GM06990 (cell line): Measurements from ENCODE around the gene FSTL4.

ENCODE experiments used
- DNase-seq: peaks from one replicate; pipeline ENCODE4 v3.0.0-alpha.2; 2011; ENCODE audit not compliant: insufficient read length; ENCODE audit errors: extremely low read depth
- H3K27me3 ChIP-seq: replicated peaks from 2 replicates; pipeline ENCODE4 v1.6.0; 2011; ENCODE audit warnings: low read length; ENCODE audit not compliant: control insufficient read depth, insufficient read depth
- H3K36me3 ChIP-seq: 2 replicates; pipeline ENCODE4 v1.5.1; 2011; ENCODE audit warnings: low read length; ENCODE audit not compliant: control insufficient read depth, insufficient read depth
- H3K4me3 ChIP-seq: replicated peaks from 2 replicates; pipeline ENCODE4 v1.5.1; 2011; ENCODE audit warnings: low read depth, mild to moderate bottlenecking, control low read depth, low read length
- CTCF ChIP-seq: IDR thresholded peaks from 2 replicates; pipeline ENCODE4 v1.5.1; 2011; ENCODE audit warnings: low read length, control low read depth, mild to moderate bottlenecking, inconsistent platforms; ENCODE audit not compliant: insufficient read depth, poor library complexity, severe bottlenecking

Gene FSTL4

DNA sequence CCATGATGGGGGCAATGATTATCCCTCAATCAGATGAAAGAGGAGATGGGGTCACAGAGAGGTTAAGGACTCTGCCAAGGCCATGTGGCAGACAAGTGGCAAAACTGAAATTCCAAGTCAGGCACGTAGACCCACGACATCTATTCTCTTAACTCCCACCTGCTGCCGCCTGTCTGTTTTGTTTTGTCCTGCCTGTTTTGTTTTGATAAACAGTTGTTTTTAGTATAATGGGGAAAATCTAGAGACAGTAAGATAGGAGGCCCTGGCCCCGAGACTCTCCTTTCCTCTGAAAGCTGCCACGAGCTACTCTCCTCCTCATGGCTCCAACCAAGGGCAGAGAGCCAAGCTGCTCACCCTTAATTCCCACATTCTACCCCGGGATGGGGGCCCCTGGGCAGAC is 4.9 kb downstream of the FSTL4 start:
- Histone ChIP-seq H3K4me3 (no peak overlapping the region), H3K36me3 (no peaks in the 10 kb centered on the region), H3K27me3 (peaks cover 4% of the 10 kb centered on the region; the same call in 1 of the 2 replicates)
- no peak for DNase-seq
- no peak for TF ChIP-seq CTCF

DNA sequence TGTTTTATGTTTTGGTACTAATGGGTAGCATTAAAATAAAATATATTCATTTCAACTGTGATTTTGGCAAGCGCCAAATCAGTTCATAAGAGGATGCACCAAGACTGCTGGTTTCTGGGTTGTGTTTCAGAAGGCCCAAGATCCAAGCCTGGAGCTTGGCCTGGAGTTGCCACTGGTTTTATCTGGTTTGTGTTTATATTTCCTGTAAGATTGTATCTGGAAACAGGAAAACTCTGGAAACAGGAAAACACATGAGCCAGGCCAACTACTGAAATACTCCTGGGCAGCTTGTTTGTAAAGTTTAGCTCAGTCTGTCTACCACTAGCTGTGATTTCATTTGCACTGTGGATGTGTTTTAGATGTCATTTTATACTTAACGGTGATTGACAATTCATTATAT is 5.5 kb downstream of the FSTL4 start:
- peaks cover 4% of the 10 kb centered on the region; the same call in 1 of the 2 replicates for H3K27me3 ChIP-seq
- no peak for TF ChIP-seq CTCF

DNA sequence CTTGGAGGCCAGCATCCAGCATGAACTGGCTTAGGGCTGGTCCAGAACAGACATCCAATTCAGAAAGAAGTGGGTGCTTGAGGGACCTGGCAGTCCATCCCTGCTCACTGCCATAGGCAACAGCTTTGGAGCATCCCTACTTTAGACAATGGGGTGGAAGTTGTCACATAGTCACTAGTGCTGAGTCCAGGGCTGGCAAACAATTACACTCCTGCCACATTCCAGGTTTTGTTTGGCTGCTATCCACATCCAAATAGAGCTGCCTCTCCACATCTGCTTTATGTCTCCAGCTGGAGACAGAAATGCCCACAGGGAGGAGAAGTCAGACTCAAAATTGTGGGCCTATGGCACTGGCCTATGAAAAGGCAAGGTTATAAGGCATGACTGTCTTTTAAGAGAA is 7.0 kb downstream of the FSTL4 start:
- DNase-seq = no peak
- Histone ChIP-seq H3K36me3 (no peaks in the 10 kb centered on the region), H3K4me3 (no peak overlapping the region), H3K27me3 (peaks cover 1% of the 10 kb centered on the region; the same call in 1 of the 2 replicates)
- TF ChIP-seq CTCF = no peak

More for the DNA sequence above, 5.5 kb downstream of the FSTL4 start:
- Histone ChIP-seq H3K4me3 (no peak overlapping the region), H3K36me3 (no peaks in the 10 kb centered on the region)
- DNase-seq = no peak

DNA sequence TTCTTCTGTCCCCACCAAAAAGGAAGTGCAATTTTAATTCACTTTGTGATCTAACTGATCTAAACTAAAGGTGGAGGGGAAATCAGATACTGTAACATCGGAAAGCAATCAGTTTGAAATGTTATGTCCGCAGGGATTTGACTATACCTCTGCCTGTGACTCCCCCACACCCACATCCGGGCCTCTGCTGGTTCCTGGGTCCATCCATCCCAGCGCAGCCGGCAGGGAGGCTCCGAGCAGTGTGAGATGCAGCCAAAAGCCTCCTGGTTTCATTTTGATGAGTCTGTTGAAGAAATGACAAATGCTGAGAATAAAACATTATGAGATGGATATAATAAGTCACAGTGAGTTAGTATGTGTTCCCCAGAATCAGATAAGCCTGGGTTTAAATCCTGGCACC is 8.6 kb downstream of the FSTL4 start:
- Histone ChIP-seq H3K4me3 (no peak overlapping the region), H3K36me3 (no peaks in the 10 kb centered on the region), H3K27me3 (no peaks in the 10 kb centered on the region; the same call in none of the 2 replicates)
- no peak for TF ChIP-seq CTCF
- DNase-seq = no peak

DNA sequence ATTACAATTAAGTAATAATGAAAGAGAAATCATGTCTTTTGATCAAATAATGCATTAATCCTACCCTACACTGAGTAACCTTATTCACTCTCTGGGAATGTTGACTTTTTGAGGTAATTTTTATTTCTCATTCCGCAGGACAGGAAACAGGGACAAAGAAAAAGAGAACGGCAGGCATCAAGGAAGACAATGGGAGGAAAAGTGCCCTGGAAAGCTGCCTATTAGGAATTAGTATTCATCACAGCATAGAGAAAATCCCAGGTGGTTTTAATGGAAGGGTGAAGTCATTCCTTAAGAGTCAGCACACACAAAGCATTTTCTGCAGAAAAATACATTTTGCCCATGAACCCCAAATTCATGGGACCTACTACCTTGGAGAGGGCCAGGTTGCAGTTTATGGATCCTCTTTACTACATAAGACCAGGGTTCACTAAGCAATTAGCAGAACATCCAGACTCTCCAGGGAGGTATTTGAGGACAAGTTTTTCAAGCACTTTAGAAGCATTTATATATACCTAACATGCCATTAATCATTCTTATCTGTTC is 9.4 kb downstream of the FSTL4 start:
- H3K4me3 ChIP-seq = no peak overlapping the region
- no peaks in the 10 kb centered on the region; the same call in none of the 2 replicates for H3K27me3 ChIP-seq
- no peak for DNase-seq
- no peaks in the 10 kb centered on the region for H3K36me3 ChIP-seq
- TF ChIP-seq CTCF = no peak

DNA sequence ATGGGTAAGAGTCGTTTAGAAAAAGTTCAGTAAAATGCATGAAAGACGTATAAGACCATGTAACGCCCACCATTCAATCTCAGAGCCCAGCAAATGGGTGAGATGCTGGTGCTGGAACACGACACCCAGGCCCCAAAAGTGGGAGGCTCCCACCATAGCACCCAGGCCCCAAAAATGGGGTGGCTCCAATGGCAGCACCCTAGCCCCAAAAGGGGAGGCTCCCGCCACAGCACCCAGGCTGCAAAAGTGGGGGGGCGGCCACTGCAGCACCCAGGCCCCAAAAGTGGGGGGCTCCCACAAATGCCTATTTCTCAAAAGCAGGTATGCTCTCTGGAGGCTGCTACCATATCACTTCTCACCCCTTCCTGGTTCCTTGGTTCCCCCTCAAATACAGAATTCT is 12.7 kb downstream of the FSTL4 start:
- H3K4me3 ChIP-seq = no peak overlapping the region
- no peak for DNase-seq
- no peaks in the 10 kb centered on the region; the same call in none of the 2 replicates for H3K27me3 ChIP-seq
- TF ChIP-seq CTCF = no peak
- H3K36me3 ChIP-seq = no peaks in the 10 kb centered on the region
